Esophagus squamous epithelium (tissue), 5 donors: ENCODE data around the gene CNTN4. TPM values are rescaled to one million over a fixed set of nuclear protein-coding genes. Genes with fewer than 3 reads are reported as not detected.

ENCODE experiments used
- DNase-seq: peaks from one replicate; lab custom pipeline; 2025; lab: John Stamatoyannopoulos, UW
- H3K27ac ChIP-seq, 4 donors: fragments of 200-600 bp; sonication (generic); one replicate each; pipeline ENCODE4 v1.5.1; 2016 to 2019; ENCODE audit warnings: mild to moderate bottlenecking in 1 of 4
- H3K27me3 ChIP-seq, 4 donors: fragments of 200-600 bp; sonication (generic); 1 replicate in 3 of 4; 2 replicates in 1 of 4; pipeline versions ENCODE4 v1.5.1 to v1.6.0; 2017 to 2021; ENCODE audit warnings: antibody characterized with exemption in 1 of 4
- H3K36me3 ChIP-seq, 3 donors: fragments of 200-600 bp; sonication (generic); one replicate each; pipeline ENCODE4 v1.5.1; 2016 to 2019
- H3K4me1 ChIP-seq, 3 donors: fragments of 200-600 bp; sonication (generic); one replicate each; pipeline ENCODE4 v1.5.1; 2017 to 2019
- H3K4me3 ChIP-seq, 4 donors: fragments of 200-600 bp; sonication (generic); 1 replicate in 3 of 4; 2 replicates in 1 of 4; pipeline ENCODE4 v1.5.1; 2016 to 2019; ENCODE audit warnings: mild to moderate bottlenecking in 2 of 4, moderate library complexity in 1 of 4
- H3K9me3 ChIP-seq, 3 donors: fragments of 200-600 bp; sonication (generic); one replicate each; pipeline ENCODE4 v1.5.1; 2016 to 2019
- POLR2A ChIP-seq, 4 donors: fragments of 450-650 bp; IDR thresholded peaks; one replicate each; pipeline ENCODE4 v1.6.1; 2017; ENCODE audit warnings: antibody characterized with exemption in 4 of 4, mild to moderate bottlenecking in 4 of 4, moderate library complexity in 3 of 4
- WGBS, 2 donors: methylation state at CpG; one replicate each; pipeline ENCODE4 v1.1.5; 2018; 5-methylcytosine and 5-hydroxymethylcytosine counted together
- intact Hi-C: fragments of 100-400 bp; cut with DNase I; formaldehyde crosslinking; loops from one replicate; pipeline ENCODE4 v1.15.0; 2022
- total RNA-seq, 4 donors: library from RNA; depleted of rRNA; stranded (reverse); fragments of >200 nt; gene quantifications; one replicate each; pipeline ENCODE4 v1.1.0, GENCODE V29; 2016
- TF ChIP-seq, protein P1 (sequence below), 6 experiments: fragments of 450-650 bp in 4 of 6; fragments of 200-600 bp in 2 of 6; sonication (generic) in 2 of 6; IDR thresholded peaks; one replicate each; pipeline ENCODE4 v1.5.1; 2016 to 2019; ENCODE audit warnings: antibody characterized with exemption in 6 of 6, mild to moderate bottlenecking in 4 of 6, moderate library complexity in 4 of 6
- donor health status: DM: yes; HTN: yes; CAD: no.

CNTN4 gene
- total RNA-seq, 4 donors from 2014 or later: 0.31 to 8.5 (median 3.5) TPM

DNA sequence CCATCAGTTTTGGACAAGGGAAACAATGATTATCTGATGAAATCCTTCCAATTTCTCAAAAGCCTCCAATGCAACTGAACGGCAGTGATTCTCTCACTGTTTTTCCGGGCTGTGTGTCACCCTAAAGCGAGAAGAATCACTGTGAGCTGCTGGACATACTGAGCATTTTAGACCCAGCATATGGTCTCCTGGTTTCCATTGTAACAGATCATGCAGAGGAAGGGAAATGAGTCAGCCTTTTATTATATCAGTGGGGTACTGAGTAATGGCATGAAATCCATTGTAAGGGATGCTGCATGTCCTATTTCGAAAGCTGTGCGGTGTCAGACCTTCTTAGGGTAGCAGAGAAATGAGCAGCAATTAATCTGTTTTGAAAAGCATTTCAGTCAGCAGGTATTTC is 724.4 kb downstream of the CNTN4 start:
- Histone ChIP-seq H3K27ac (no peak overlapping the region), H3K9me3 (no peaks in the 10 kb centered on the region), H3K27me3 (no peaks in the 10 kb centered on the region), H3K4me3 (no peak overlapping the region), H3K36me3 (no peaks in the 10 kb centered on the region), H3K4me1 (no peaks in the 10 kb centered on the region)
- intact Hi-C loops: no loop called here
- no peak for TF ChIP-seq POLR2A (IDR thresholded peaks at IDR 0.05)
- no peak for DNase-seq
- 59 to 81% methylated on average over 5 of the region's 5 CpGs for WGBS, 2 donors

DNA sequence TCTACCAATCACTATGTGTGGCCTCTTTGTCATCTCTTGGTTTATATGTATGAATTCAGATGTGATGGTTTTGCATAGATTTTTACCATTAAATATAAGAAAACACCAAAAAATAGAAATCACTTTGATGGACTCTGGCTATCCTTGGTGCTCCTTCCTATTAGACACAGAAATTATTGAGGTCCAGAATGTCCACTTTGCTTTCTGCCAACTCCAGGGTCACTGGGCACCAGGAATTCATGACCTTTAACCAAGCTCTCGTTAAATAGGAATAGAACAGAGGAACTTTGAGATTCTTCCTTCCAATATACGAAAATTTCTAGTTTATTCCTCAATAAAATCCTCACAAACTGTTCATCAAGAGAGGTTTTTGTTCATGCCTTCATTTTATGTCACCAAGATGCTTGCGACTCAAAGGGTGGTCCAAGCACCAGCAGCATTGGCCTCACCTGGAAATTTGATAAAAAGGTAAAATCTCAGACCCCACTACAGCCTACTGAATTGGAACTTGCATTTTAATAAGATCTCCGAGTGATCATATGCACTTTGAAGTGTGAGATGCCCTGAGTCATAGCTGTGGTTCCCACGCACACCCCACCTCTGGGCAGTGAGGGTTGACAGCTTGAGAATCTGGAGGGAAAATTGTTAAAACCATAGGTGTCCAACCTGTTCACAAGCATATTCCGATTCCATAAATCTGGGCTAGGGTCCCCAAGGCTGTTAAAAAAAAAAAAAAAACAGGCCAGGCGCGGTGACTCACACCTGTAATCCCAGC is 725.0 kb downstream of the CNTN4 start:
- Histone ChIP-seq H3K27me3 (no peaks in the 10 kb centered on the region), H3K4me1 (no peaks in the 10 kb centered on the region), H3K4me3 (no peak overlapping the region), H3K27ac (no peak overlapping the region), H3K9me3 (no peaks in the 10 kb centered on the region), H3K36me3 (no peaks in the 10 kb centered on the region)
- 69 to 76% methylated on average over 8 of the region's 8 CpGs for WGBS, 2 donors
- DNase-seq: no peak
- intact Hi-C loops: no loop called here
- TF ChIP-seq POLR2A (IDR thresholded peaks at IDR 0.05): no peak
- TF ChIP-seq, protein P1, sequence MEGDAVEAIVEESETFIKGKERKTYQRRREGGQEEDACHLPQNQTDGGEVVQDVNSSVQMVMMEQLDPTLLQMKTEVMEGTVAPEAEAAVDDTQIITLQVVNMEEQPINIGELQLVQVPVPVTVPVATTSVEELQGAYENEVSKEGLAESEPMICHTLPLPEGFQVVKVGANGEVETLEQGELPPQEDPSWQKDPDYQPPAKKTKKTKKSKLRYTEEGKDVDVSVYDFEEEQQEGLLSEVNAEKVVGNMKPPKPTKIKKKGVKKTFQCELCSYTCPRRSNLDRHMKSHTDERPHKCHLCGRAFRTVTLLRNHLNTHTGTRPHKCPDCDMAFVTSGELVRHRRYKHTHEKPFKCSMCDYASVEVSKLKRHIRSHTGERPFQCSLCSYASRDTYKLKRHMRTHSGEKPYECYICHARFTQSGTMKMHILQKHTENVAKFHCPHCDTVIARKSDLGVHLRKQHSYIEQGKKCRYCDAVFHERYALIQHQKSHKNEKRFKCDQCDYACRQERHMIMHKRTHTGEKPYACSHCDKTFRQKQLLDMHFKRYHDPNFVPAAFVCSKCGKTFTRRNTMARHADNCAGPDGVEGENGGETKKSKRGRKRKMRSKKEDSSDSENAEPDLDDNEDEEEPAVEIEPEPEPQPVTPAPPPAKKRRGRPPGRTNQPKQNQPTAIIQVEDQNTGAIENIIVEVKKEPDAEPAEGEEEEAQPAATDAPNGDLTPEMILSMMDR (IDR thresholded peaks at IDR 0.05): no peak

DNA sequence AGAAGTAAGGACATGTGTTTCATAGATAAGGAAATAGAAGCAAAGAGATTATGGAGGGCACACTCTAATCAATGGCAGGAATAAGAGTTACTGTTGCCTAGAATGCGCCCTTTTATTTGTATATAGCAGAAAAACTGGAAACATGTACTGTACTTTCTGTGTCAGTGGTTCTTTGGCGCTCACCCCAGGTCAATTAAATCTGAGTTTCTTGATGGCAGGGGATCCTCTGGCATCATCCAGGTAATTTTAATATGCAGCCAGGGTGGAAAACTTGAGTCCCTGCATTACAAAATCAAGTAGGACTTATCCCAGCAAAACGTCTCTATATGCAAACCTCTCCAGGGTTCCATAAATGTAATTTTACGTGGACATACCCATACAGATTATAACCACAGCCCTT is 727.4 kb downstream of the CNTN4 start:
- intact Hi-C loops: no loop called here

DNA sequence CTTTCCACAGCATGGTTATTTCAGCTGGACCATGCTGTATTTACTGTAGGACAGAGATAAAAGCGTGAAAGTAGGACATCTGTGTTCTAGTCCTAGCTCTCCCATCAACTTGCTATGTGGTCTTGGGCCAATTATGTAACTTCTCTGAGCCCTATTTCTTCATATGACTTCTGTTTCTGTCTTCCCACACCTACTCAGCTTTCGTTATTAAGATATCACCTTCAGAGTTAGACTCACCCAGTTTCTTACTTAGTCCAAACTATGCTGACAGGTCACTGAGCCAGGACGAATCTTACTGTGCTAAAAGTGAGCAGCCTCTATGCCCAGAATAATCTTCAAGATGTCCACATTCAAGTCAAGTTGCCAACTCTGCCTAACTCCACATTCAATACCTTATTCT is 727.8 kb downstream of the CNTN4 start:
- Histone ChIP-seq H3K4me1 (no peaks in the 10 kb centered on the region), H3K9me3 (no peaks in the 10 kb centered on the region), H3K27ac (no peak overlapping the region), H3K4me3 (no peak overlapping the region), H3K36me3 (no peaks in the 10 kb centered on the region), H3K27me3 (no peaks in the 10 kb centered on the region)
- intact Hi-C loops: no loop called here
- DNase-seq: no peak
- 58% methylated on average over 3 of the region's 3 CpGs for WGBS, 2 donors
- no peak for TF ChIP-seq POLR2A (IDR thresholded peaks at IDR 0.05)
- TF ChIP-seq, protein P1 (IDR thresholded peaks at IDR 0.05): no peak

More for the DNA sequence above, 727.4 kb downstream of the CNTN4 start:
- Histone ChIP-seq H3K4me1 (no peaks in the 10 kb centered on the region), H3K27ac (no peak overlapping the region), H3K27me3 (no peaks in the 10 kb centered on the region), H3K9me3 (no peaks in the 10 kb centered on the region), H3K4me3 (no peak overlapping the region), H3K36me3 (no peaks in the 10 kb centered on the region)
- no peak for DNase-seq
- WGBS, 2 donors: 72 to 83% methylated on average over 4 of the region's 4 CpGs
- TF ChIP-seq, protein P1 (IDR thresholded peaks at IDR 0.05): no peak
- no peak for TF ChIP-seq POLR2A (IDR thresholded peaks at IDR 0.05)

DNA sequence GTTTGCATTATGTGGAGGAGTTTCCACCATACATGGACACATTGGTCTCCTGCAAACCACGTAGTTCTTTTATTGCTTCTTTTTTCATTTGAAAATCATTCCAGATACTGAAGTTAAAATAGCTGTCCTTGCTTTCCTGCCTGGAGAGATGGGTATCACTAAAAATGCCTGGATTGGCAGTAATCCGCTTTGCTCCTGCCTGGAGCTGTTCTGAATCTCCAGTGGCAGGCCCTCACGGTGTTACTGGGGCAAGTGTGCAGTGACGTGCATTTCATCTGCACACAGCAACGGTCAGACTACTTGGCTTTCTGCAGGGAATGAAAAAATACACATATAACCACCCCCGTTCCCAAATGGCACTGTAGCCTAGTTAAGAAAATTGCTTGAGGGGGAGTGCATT is 738.6 kb downstream of the CNTN4 start:
- DNase-seq: no peak
- WGBS, 2 donors: 51 to 75% methylated on average over 5 to 6 of the region's 6 CpGs
- H3K27ac ChIP-seq: no peak overlapping the region
- no peak overlapping the region for H3K4me3 ChIP-seq
- intact Hi-C loops: no loop called here
- no peaks in the 10 kb centered on the region for H3K36me3 ChIP-seq
- H3K27me3 ChIP-seq: no peaks in the 10 kb centered on the region
- no peak for TF ChIP-seq POLR2A (IDR thresholded peaks at IDR 0.05)
- TF ChIP-seq, protein P1 (IDR thresholded peaks at IDR 0.05): no peak
- H3K4me1 ChIP-seq: no peaks in the 10 kb centered on the region
- no peaks in the 10 kb centered on the region for H3K9me3 ChIP-seq
